Measurements from ENCODE around the gene GYPB.
"Not testable (repeated sequence)": the region's sequence is repeated elsewhere in the genome, so short reads cannot be mapped to it uniquely, and the experiment has no call there.

DNA sequence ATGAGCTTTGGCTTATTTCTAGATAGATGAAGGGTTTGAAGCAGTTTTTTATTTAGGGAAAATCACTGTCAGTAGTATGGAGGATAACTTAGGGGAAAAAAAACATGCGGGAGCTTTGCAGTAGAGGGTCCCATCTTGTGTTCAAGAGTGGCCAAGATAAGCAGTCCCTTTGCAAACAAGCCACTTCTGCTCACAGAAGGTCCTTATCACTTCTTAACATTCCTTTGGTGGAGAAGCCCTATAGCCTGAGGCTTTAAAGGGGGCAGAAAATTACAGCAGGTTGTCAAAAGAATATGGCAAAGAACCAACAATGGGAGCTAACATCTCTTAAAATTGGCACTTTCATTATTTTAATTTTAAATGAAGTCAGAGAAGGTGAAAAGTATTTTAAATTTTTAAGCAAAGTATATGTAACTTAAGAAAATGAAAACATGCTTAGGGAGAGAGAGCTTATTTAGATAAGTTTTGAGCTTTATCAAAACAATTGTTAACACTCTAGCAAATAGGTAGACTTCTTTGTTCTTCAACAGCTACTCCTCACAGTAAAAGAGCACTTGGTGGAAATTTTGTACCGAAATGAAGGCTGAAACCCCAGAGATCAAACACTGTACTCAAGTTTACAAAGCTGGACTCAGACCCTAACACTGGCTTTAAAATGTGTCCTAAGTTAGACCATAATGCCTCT lies 15.8 kb downstream of the GYPB start:
- TF ChIP-seq MXD4 (CRISPR knock-in tag; IDR thresholded peaks at IDR 0.05; ENCODE audit: borderline replicate concordance); CTCF (IDR thresholded peaks at IDR 0.05); IRF1 (CRISPR knock-in tag; IDR thresholded peaks at IDR 0.05); CREB1 (CRISPR knock-in tag; IDR thresholded peaks at IDR 0.05); HMGA2 (CRISPR knock-in tag; IDR thresholded peaks at IDR 0.05); NR3C1 (CRISPR knock-in tag; conservative IDR thresholded peaks at IDR 0.05; ENCODE audit: low read depth); SP1 (CRISPR knock-in tag; conservative IDR thresholded peaks at IDR 0.05); ARID4B (CRISPR knock-in tag; IDR thresholded peaks at IDR 0.05; ENCODE audit: borderline replicate concordance); E2F5 (CRISPR knock-in tag; IDR thresholded peaks at IDR 0.05): not testable (repeated sequence)
- TF ChIP-seq, protein P1, sequence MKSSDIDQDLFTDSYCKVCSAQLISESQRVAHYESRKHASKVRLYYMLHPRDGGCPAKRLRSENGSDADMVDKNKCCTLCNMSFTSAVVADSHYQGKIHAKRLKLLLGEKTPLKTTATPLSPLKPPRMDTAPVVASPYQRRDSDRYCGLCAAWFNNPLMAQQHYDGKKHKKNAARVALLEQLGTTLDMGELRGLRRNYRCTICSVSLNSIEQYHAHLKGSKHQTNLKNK (CRISPR knock-in tag; IDR thresholded peaks at IDR 0.05) = not testable (repeated sequence)
- TF ChIP-seq, protein P2, sequence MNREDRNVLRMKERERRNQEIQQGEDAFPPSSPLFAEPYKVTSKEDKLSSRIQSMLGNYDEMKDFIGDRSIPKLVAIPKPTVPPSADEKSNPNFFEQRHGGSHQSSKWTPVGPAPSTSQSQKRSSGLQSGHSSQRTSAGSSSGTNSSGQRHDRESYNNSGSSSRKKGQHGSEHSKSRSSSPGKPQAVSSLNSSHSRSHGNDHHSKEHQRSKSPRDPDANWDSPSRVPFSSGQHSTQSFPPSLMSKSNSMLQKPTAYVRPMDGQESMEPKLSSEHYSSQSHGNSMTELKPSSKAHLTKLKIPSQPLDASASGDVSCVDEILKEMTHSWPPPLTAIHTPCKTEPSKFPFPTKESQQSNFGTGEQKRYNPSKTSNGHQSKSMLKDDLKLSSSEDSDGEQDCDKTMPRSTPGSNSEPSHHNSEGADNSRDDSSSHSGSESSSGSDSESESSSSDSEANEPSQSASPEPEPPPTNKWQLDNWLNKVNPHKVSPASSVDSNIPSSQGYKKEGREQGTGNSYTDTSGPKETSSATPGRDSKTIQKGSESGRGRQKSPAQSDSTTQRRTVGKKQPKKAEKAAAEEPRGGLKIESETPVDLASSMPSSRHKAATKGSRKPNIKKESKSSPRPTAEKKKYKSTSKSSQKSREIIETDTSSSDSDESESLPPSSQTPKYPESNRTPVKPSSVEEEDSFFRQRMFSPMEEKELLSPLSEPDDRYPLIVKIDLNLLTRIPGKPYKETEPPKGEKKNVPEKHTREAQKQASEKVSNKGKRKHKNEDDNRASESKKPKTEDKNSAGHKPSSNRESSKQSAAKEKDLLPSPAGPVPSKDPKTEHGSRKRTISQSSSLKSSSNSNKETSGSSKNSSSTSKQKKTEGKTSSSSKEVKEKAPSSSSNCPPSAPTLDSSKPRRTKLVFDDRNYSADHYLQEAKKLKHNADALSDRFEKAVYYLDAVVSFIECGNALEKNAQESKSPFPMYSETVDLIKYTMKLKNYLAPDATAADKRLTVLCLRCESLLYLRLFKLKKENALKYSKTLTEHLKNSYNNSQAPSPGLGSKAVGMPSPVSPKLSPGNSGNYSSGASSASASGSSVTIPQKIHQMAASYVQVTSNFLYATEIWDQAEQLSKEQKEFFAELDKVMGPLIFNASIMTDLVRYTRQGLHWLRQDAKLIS (CRISPR knock-in tag; IDR thresholded peaks at IDR 0.05; ENCODE audit: borderline replicate concordance) = not testable (repeated sequence)
- TF ChIP-seq, protein P3, sequence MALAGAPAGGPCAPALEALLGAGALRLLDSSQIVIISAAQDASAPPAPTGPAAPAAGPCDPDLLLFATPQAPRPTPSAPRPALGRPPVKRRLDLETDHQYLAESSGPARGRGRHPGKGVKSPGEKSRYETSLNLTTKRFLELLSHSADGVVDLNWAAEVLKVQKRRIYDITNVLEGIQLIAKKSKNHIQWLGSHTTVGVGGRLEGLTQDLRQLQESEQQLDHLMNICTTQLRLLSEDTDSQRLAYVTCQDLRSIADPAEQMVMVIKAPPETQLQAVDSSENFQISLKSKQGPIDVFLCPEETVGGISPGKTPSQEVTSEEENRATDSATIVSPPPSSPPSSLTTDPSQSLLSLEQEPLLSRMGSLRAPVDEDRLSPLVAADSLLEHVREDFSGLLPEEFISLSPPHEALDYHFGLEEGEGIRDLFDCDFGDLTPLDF (CRISPR knock-in tag; IDR thresholded peaks at IDR 0.05) = not testable (repeated sequence)

All from WTC11 (cell line).